T follicular helper cell (primary cell): ENCODE measurements around the gene MXRA8.

Experiments
- DNase-seq: peaks from one replicate; pipeline ENCODE4 v3.0.0-alpha.2; 2020; ENCODE audit warnings: low read depth

MXRA8 gene

DNA sequence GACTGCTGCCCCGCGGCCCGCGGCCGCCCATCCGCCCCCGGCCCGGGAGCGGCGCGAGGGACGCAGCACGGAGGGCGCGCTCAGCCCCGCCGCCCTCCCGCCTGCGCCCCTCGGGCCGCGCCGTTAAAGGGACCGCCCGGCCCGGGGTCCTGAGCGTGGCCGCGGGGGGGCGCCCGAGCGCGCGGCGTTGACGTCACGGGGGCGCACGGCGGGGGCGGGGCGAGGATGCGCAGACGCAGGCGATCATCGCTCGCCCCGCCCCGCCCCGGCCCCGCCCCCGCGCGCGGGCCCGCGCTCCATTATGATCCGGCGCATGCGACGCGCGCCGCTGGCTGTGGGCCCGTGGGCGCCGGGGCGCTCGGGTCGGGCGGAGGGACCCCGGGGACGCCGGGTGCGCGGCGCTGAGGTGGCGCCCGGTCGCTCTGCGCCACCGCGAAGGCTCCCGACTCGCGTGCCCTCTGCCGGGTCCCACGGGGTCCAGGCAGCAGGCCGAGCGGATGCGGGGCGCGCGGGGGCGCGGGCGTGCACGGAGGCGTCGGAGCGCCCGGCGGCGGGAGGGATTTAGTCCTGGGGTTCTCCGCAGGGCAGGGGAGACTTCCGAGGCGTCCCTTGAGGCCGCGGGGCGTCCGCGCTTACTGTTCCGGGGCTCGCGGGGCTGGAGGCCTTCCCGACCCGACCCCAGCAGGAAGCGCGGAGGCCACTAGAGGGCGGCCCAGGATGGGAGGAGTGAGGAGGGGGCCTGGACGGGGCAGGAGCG lies 8.9 kb downstream of the MXRA8 start, which contains the start of gene DVL1:
Gene DVL1 (minus strand): TSS at position 163 of the 757 bp plus-strand sequence. CDS start 353 bp downstream, outside the sequence.
- DNase-seq, result peak; percentile 61

DNA sequence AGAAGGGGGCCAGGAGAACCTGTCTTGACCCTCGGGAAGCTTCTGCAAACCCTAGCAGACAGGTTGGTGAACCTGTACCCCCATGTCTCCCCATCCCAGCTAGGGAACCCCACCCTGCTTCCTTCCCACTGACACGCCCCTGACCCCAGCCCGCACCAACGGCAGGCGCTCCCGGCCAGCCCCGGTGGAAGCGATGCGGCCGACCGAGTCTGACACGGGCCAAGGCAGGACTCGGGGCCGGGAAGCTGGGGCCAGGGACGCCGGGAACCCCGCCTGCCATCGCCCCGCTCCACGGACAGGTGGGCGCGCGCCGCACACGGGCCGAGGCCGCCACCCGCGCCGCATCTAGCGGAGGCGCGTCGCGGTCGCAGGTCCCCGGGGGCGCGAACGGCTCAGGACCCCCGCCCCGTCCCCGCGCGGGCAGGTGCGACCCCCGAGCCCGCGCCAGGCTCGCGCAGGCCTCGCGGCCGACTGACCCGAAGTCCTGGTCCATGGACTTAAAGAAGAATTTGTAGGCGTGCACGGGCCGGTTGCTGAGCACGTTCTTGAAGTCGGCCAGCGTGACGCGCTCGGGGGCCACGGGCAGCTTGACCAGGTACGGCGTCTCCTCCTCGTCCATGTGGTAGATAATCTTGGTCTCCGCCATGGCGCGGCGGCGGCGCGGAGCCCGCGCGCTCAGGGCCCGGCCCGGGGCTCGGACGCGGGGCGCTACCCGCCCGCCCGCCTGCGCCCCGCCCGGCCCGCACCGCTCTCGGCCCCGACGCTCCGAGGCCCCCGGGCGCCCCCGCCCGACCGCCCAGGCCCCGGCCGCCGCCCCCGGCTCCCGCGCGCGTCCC lies 9.7 kb downstream of the MXRA8 start:
- DNase-seq, result no peak

DNA sequence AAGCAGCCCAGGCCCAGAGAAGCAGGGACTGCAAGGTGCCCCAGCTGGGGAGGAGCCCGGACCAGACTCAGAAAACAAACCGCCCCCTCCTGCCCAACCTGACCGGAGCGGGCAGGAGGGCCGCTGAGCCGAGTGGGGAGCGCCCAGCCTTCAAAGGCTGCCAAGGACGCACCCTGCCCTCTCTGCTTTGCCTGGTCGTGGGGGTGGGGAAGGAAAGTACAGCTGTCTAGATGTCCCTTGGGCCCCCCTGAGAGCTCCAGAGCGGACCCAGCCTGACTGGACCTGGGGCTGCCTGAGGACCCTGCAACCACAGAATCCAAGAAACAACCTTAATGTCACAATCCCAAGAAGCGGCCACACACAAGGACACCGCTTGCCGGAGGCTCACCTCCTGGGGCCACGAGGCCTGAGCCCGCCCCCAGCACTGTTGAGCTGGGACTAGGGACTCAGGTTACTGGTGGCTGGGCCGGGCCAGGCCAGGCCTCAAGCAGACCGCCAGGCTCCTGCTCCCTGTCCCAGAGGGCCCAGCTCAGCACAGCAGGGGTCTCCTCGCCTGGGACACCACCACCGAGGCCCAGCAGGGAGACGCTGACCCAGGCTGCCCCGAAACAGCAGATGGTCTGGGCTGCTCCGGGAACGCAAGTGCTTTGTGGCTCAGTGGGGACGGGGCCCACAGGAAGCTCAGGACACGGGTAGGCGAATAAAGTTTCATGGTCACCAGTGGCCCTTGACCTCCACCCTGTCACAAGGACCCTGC lies 10.5 kb downstream of the MXRA8 start:
- no peak for DNase-seq

DNA sequence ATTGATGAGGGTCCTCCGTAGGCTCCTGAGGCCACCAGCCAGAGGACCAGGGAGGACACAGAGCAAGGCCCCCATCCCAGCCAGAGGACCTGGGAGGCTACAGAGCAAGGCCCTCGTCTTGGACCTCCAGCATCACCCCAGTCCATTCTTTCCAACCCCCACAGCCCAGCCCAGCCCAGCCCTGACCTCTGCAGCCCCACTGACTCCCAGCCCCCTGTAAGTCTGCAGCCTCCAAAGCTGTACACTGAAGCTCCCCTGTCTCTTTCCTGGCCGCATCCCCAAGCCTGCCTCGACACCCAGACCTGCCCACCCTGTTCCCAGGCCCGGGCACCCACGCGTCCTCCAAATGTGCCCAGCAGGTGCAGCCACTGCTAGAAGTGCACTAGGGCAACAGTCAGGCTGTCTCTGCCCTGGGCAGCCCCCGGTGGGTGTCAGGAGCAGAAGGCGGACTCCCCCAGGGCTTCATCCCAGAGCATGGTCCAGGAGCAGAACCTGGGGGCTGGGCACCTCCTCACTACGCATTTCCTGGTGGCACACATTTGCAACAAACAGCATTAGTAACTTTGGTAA lies 11.2 kb downstream of the MXRA8 start:
- no peak for DNase-seq

DNA sequence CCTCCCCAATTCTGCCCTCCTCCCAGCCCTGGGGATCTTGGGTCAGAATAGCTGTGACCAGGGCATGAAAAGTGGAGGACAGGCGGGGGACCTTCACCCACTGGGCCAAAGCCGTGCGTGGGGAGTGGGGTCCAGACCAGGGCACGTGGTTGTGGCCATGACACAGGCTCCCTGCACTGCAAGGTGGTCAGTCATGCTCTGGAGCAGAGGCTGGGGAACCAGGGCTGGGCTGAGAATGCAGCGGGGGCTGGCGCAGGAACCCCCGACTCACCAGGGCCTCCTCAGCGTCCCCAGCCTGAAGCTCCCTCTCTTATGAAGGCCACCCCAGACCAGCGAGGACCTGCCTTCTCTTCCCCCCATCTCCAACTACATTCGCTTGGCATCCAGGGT lies 11.9 kb downstream of the MXRA8 start:
- DNase-seq, result no peak

DNA sequence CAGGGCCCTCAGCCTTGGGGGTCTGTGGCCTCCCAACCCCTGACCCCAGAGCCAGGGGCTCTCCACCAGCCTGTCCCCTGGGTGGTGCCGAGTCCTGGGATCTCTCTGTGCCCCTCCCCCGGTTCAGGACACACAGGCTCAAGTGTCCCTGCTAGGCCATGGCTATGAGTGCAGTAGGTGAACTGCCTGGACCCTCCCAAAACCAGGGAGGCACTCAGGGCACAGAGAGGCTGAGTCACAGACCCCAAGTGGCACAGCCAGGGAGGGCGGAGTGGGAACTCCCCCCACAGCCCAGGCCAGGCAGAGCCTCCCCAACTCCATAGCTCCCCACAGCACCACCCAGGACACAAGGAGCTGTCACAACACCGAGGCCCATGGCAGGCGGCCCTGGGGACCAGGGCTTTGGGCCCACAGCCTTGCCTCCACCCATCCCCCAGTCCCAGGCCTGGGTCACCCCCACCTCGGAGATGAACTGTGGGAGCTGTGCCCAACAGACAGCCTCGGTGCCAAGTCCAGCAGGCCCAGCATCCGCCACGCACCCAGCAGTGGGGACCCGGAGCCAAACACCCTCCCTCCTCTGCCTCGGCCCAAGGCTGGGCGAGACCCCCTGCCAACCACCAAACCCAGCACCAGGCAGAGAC lies 12.4 kb downstream of the MXRA8 start:
- DNase-seq, result no peak

DNA sequence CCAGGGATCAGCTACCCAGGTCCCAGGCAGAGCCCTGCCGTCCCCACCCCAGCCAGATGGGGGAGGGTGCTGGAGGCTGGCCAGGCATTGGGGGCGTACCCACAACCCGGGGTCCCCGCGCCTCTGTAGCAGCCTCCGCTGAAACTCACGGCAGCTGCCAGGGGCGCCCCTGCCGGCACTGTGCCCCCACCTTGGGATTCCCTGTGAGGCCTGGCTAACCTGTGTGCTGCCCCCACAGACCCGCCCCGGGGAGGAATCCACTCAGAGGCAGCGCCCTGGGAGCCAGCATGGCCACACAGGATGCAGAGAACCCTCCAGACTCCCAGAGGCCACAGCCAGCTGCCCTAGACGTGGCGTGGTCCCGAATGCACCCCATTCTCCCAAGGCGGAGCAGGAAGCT lies 13.0 kb downstream of the MXRA8 start:
- no peak for DNase-seq

DNA sequence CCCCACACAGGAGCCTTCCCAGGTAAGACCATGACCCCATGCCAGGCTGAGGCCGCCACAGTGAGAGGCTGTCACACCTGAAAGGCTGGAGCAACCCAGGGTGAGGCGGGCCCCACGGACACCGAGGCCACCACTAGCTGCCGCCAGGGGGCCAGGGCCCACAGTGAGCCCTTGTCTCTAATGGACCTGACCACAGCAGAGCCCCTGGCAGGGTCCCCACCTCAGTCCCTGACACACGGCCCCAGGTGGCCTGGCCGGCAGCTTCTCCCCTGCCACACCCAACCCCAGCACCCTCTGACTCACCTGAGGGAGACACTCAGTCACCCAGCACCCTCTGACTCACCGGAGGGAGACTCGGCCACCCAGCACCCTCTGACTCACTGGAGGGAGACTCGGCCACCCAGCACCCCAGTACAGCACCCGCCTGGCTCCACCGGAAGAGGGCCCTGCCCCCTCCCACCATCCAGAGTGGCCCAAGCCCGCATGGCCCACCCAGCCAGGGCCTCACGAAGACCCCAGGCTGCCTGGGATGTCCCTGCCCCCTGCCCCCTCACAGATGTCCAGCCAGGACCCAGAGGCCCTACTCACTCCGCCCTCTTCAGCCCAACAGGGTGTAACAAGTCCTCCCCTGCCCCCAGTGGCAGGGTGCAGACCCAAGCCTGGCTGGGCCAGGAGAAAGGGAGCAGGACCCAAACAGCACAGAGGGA lies 13.5 kb downstream of the MXRA8 start:
- DNase-seq, result no peak

DNA sequence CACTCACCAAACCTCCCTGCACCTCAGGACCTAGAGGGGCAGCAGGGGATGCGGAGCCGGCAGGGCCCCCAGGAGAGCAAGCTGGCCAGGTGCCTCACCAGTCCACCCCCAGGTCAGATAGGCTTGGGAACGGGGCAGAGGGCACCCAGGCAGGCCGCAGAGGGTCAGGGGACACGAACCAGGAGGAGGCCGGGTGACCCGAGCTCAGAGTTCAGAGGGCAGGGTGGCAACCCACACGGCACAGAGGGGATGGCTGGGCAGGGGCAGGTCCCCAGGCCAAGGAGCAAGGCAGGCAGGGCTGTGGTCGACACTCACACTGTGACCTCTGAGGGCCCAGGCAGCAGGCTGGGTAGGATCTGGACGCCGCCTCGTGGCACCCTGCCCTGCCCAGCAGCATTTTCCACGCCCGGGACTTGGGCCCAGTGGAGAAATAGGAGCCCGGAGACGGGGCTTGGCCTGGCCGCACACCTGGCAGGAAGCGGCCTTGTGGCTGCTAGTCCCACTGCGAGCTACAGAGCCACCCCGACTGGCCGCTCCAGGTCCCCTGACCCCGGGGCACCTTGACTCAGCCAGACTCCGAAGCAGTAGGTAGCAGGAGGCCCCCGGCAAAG lies 14.4 kb downstream of the MXRA8 start:
- DNase-seq, result no peak

DNA sequence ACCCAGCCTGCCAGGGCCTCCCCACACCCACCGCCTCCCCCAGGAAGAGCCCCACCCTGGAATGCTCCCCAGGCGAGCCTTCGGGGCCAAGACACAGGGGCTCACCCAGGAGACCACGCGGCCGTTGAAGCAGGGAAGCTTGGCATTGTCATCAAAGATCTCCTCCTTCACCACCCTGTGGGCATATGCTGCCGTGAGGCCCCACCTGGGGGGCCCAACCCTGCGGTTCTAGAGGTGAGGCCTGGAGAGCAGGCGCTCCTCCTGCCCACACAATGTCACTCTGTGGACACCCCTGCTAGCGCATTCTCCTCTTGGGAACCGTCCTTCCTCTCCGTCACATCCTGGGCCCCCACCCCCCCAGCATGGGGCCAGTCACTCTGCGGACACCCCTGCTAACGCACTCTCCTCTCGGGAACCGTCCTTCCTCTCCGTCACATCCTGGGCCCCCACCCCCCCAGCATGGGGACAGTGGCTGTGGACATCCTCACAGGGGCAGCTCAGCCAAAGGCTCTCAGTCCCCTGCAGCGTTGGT lies 15.7 kb downstream of the MXRA8 start:
- no peak for DNase-seq

DNA sequence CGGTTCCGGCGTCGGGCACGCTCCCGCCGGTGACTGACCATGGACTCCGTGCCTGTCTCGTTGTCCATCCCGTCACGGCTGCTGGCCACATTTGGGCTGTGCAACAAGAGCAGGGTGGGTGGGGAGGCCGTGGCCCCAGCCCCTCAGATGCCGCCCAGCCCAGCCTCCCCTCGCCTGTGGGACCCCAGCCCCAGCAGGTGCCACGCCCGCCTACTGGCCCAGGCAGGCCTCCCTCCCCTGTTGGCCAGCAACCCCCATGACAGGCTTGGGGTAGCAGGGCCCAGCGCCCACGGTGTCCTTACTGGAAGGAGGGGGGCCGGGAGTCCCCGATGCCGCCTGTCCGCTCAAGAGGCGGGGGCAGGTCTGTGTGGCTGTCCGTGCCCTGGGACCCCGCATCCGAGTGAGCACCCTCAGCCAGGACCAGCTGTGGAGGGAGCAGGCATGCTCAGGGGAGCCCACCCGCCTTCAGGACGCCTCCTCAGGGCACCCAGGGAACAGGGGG lies 16.2 kb downstream of the MXRA8 start:
- DNase-seq, result no peak

DNA sequence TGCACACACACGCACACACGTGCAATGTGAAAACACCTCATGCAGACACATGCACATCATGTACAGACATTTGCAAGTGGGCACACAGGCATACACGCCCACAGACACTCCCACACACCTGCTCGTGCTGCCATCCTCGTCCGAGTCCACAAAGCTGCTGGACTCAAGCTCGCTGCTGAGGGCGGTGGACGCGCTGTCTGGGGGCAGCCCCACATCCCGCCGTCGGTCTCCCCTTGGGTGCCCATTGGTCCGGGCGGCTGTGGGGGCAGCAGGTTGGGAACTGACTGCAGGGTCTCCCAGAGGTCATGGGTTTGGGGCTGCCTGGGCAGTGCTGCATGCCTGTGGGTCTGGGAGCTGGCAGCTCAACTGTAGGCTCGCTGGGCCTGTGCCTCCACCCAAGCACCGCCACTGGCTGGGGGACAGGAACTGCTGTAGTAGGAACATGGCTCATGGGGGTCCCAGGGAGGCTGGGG lies 16.8 kb downstream of the MXRA8 start:
- no peak for DNase-seq

DNA sequence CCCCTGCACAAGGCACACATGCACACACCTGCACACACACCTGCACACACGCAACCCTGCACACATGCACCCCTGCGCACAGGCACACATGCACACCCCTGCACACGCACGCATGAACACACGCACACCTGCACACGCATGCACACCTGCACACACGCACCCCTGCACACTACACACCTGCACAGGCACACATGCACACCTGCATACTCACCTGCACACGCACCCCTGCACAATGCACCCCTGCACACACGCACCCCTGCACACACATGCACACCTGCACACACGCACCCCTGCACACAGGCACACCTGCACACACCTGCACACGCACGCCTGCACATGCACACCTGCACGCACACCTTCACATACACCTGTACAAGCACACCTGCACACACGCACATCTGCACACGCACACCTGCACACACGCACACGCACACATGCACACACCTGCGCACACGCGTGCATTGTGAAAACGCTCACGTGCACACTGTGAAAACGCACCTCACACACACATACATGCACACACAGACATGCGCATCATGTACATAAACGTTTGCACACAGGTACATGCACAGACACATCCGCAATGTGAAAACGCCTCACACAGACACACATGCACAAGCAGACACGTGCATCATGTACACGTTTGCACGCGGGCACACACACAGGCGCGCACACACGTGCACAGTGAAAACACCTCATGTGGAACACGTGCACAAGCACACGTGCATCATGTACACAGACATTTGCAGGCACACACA lies 17.4 kb downstream of the MXRA8 start:
- DNase-seq, result no peak

DNA sequence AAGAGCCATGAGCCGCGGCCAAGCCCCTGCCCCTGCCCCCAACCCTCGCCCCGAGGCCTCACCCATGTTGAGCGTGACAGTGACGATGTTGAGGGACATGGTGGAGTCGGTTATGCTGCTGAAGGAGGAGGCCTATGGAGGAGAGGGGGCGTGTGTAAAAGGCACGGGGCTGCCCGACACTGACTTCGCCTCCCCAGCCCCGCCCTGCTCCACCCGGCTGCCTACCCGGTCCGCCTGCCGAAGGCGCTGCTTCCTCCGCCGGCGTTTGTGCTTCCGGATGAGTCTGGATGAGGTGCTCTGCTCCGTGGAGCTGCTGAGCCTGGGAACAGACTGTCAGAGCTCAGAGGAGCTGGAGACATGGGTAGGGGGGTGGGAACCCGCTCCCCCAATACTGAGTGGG lies 18.2 kb downstream of the MXRA8 start:
- DNase-seq, result no peak

DNA sequence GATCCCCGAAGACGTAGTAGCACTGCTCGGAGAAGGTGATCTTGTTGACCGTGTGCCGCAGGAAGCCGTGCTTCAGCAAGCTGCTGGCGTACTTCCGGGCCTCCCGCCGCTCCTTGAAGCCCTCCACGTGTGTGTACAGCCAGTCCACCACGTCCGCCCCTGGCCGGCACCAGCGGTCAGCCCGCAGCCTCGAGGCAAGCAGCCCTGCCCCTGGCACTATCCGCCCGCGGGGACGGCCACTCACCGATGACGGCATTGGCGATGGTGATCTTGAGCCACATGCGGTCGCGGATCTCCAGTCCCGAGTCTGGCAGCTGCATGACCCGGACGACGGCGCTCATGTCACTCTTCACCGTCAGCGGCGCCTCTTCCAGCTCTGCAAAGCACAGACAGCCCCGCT lies 20.1 kb downstream of the MXRA8 start:
- DNase-seq, result no peak

DNA sequence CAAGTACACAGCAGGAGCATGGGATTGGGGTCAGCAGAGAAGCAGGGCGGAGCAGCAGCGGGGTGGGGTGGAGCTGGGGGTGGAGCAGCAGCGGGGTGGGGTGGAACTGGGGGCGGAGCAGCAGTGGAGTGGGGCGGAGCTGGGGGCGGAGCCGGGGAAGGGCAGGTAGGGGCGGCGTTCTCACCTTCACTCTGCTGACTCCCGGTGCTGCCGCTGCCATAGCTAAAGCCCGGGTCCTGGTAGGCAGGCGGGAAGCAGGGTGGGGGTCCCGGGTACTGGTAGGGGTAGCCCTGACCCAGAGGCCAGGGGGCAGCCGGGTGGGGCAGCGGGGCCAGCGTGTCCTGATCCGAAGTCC lies 20.6 kb downstream of the MXRA8 start:
- DNase-seq, result peak; percentile 20

DNA sequence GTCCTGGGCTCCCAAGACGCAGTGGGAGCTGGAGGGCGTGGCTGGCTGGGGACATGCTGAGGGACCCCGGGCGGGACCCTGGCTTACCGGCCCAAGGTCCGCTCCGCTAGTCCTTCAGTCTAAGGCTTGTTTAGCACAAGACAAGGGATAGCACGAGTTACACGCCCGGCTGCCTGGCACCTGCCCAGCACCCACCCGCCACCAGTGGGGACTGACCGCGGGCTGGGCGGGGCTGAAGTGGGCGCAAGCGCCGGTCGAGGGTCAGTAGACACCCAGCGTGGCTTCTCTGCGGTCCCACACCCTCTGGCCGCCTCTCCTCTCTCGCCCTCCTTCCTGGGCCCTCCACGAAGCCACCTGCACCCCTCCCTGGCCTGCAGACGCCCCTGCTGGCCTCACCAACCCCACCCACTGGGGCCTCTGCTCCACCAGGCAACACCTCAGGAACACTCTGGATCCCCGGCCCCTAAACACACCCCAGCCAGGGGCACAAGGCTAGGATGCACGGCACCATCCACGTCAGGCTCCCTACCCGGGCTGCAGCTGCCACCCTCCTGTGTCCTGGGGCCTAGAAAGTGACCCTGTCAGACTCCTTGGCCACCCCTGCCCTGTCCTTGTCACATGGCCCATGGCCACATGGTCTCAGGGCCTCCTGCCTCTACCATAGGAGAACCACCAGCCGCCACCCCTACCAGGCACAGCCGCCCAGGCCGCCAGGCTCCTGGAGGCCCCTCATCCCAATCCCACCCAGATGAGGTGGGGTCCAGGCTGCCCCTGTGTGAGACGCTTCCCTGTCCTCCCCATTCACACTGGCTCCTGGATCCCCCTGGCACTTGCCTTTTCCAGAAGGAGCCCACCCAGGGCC lies 21.2 kb downstream of the MXRA8 start:
- DNase-seq, result no peak

DNA sequence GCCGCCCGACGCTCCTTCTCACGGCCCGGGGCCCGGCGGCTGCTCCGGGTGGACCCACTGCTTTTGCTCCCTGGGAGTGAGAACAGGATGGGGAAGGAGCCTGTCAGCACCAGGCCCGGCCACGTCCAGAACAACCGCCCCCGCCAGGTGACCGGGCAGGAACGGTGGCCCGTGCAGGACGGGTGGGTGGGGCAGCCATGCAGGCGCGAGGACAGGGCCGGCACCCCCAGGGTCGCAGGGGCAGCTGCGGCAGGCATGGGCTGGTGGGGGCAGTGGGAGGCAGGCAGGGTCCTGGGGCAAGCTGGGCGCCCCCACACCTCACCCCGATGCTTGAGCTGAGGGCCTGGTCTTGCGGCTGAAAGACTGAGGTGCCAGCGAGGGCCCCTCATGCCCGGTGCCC lies 21.9 kb downstream of the MXRA8 start:
- DNase-seq, result no peak
